ENCODE results near the gene LAMA1. TPM values are rescaled to one million over a fixed set of nuclear protein-coding genes. Genes with fewer than 3 reads are reported as not detected.
A peak's percentile ranks its signal among the peaks of the same experiment; 100 is the strongest.

Gene LAMA1
- total and polyA plus RNA-seq, 2 of the 8 experiments (the other 6 are each of a cell fraction or from before 2014, with no cell fraction given) = 30.4 to 48.7 TPM

DNA sequence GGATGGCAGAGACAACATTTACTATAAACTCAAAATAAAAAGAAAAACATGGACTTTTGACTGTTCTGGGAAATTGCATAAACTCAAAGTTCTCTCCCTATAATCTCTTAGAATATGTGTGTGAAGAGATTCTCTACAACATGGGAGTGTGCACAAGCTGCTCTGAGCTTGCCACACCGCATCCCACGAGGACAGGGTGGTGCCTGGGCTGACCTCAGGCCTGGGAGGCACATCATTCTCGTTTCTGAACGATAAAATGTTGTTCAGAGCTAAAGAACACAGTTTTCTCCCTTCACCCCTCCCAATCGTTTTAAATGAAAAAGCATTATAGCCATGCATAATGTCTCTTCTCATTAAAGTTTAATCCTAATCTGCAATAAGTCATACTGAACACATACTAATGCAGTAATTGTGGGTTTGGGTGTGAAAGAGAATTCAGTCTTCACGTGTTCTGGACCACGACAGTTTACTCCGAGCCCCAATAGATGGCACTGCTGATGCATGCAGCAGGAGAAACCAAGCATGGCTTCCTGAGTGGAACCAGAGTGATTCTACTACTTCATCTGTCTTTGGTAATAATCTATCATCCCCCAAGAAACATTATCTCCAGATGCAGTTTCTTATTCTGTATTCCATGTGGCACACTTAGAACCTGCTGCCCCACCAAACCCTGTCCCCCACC, 46.9 kb upstream of the LAMA1 start:
- Histone ChIP-seq H3K14ac (ENCODE audit: insufficient read length) (no peak overlapping the region), H3K79me1 (ENCODE audit: low read depth, low read length) (no peaks in the 10 kb centered on the region), H2BK12ac (ENCODE audit: low read depth, low read length) (no peak overlapping the region), H3K79me2 (ENCODE audit: control insufficient read depth in 1 of 2, insufficient read depth in 2 of 2, low read length in 2 of 2) (no peaks in the 10 kb centered on the region), H3K23ac (ENCODE audit: insufficient read length) (no peak overlapping the region), H4K5ac (ENCODE audit: insufficient read length, low read depth, low read length) (no peak overlapping the region), H2BK120ac (replicated peaks; ENCODE audit: low read depth, low read length) (no peak overlapping the region), H3K27me3 (replicated peaks in 1 of 4; ENCODE audit: control insufficient read depth in 3 of 4, extremely low read depth in 1 of 4, insufficient read depth in 3 of 4, low read length in 3 of 4) (no peaks in the 10 kb centered on the region), H3K27ac (ENCODE audit: low read depth, low read length) (no peak overlapping the region), H3K4ac (replicated peaks; ENCODE audit: insufficient read length, low read depth, low read length) (no peak overlapping the region), H2BK5ac (ENCODE audit: low read depth, low read length) (no peak overlapping the region), H2BK15ac (ENCODE audit: low read length) (no peak overlapping the region), H2AFZ (ENCODE audit: low read length) (no peak overlapping the region), H2AK5ac (ENCODE audit: low read depth, low read length) (no peak overlapping the region), H3K4me2 (ENCODE audit: insufficient read depth in 1 of 2, low read depth in 2 of 2, low read length in 2 of 2) (no peak overlapping the region), H3K4me3 (ENCODE audit: extremely low read depth in 1 of 4, insufficient read depth in 2 of 4, low read depth in 3 of 4, low read length in 4 of 4) (no peak overlapping the region), H3K9ac (replicated peaks in 1 of 4; ENCODE audit: extremely low read depth in 1 of 4, low read depth in 3 of 4, low read length in 3 of 4) (no peak overlapping the region), H3K18ac (ENCODE audit: extremely low read depth, low read length) (no peak overlapping the region), H3K36me3 (ENCODE audit: control insufficient read depth in 2 of 4, insufficient read depth in 4 of 4, low read length in 3 of 4) (no peaks in the 10 kb centered on the region), H4K91ac (replicated peaks; ENCODE audit: insufficient read length, low read length) (no peak overlapping the region), H4K8ac (ENCODE audit: extremely low read depth, insufficient read depth, low read length) (no peak overlapping the region), H3K9me3 (ENCODE audit: insufficient read depth in 2 of 2, low read depth in 1 of 2, low read length in 1 of 2) (no peaks in the 10 kb centered on the region), H3K23me2 (ENCODE audit: low read depth, low read length) (no peaks in the 10 kb centered on the region), H4K20me1 (replicated peaks in 1 of 2; ENCODE audit: control insufficient read depth in 1 of 2, insufficient read depth in 2 of 2, low read length in 2 of 2) (no peaks in the 10 kb centered on the region), H3K56ac (replicated peaks; ENCODE audit: insufficient read length, low read depth, low read length) (no peak overlapping the region), H2BK20ac (ENCODE audit: low read length) (no peak overlapping the region), H3K4me1 (replicated peaks in 1 of 4; ENCODE audit: control insufficient read depth in 3 of 4, insufficient read depth in 4 of 4, low read length in 3 of 4) (no peaks in the 10 kb centered on the region)
- WGBS, 2 experiments (ENCODE audit: extremely low coverage in 1 of 2, insufficient coverage in 1 of 2, insufficient read length in 1 of 2, insufficient replicate concordance in 2 of 2, low coverage in 1 of 2, low lambda C conversion rate in 2 of 2, missing lambda C conversion rate in 1 of 2) = 85% methylated on average over 8 of the region's 8 CpGs; no CpG with 5 or more reads in 1 of the 2 experiments
- TF ChIP-seq YY1 (IDR thresholded peaks at IDR 0.05; ENCODE audit: low read depth, low read length) = peak; percentile 42; the same call in 1 of the 2 replicates
- TF ChIP-seq SIRT6 (IDR thresholded peaks at IDR 0.05; ENCODE audit: low read length) = no peak
- TF ChIP-seq, protein P1, sequence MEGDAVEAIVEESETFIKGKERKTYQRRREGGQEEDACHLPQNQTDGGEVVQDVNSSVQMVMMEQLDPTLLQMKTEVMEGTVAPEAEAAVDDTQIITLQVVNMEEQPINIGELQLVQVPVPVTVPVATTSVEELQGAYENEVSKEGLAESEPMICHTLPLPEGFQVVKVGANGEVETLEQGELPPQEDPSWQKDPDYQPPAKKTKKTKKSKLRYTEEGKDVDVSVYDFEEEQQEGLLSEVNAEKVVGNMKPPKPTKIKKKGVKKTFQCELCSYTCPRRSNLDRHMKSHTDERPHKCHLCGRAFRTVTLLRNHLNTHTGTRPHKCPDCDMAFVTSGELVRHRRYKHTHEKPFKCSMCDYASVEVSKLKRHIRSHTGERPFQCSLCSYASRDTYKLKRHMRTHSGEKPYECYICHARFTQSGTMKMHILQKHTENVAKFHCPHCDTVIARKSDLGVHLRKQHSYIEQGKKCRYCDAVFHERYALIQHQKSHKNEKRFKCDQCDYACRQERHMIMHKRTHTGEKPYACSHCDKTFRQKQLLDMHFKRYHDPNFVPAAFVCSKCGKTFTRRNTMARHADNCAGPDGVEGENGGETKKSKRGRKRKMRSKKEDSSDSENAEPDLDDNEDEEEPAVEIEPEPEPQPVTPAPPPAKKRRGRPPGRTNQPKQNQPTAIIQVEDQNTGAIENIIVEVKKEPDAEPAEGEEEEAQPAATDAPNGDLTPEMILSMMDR (IDR thresholded peaks at IDR 0.05; ENCODE audit: control extremely low read depth in 1 of 3, insufficient read depth in 1 of 3, low read depth in 1 of 3, low read length in 3 of 3) = peak; percentile 45 to 55 (median 53)
- no peak for TF ChIP-seq SP2 (IDR thresholded peaks at IDR 0.05; ENCODE audit: low read length)
- TF ChIP-seq RAD21 (IDR thresholded peaks at IDR 0.05 in 1 of 2, conservative IDR thresholded peaks at IDR 0.05 in 1 of 2; ENCODE audit: low read depth in 2 of 2, low read length in 2 of 2) = peak; percentile 57 to 58
- no peak for TF ChIP-seq SUZ12 (IDR thresholded peaks at IDR 0.05; ENCODE audit: low read length)
- ChIA-PET CTCF (ENCODE audit: partially characterized antibody) (interaction anchor here (0.5 to 10.3 kb wide), 17 partner anchors 8 to 1391 kb away, joined by 3 to 83 read pairs (median 3); no protein-coding TSS in a partner anchor), POLR2A (ENCODE audit: partially characterized antibody) (interaction anchor here (1.1 kb wide), 1 partner anchor 48 kb away, joined by 3 read pairs; no protein-coding TSS in a partner anchor)
- peak in 1 of 2 experiments; percentile 40 for DNase-seq (ENCODE audit: low read depth in 1 of 2, low spot score in 2 of 2)
- FAIRE-seq = no peak

Data from H1 (cell line).